ENCODE measurements around the gene LSG1.
A peak's percentile ranks its signal among the peaks of the same experiment; 100 is the strongest.

Gene LSG1

GRCh38 chr3:194671900-194672808, at the start of gene LSG1:
Gene LSG1 (minus strand): TSS chr3:194672191. CDS start chr3:194672162, 29 bp downstream.
- H3K4me3 ChIP-seq (ENCODE audit: low read depth in 1 of 2, low read length in 2 of 2) = peak within 1 kb of the TSS; percentile 96 to 99
- H3K4me1 ChIP-seq (ENCODE audit: control insufficient read depth in 1 of 2, insufficient read depth in 2 of 2, low read length in 2 of 2) = peaks cover 5 to 24% of the 10 kb centered on the region in 2 donors
- H3K9me3 ChIP-seq (ENCODE audit: control insufficient read depth in 1 of 2, low read length in 2 of 2) = no peaks in the 10 kb centered on the region
- H3K27me3 ChIP-seq (ENCODE audit: low read depth, low read length) = no peaks in the 10 kb centered on the region
- H3K27ac ChIP-seq (ENCODE audit: low read length) = peak within 1 kb of the TSS; percentile 94
- H3K36me3 ChIP-seq (ENCODE audit: control insufficient read depth in 1 of 2, insufficient read depth in 2 of 2, low read length in 2 of 2) = peaks cover 4 to 17% of the 10 kb centered on the region in 2 donors

DNA sequence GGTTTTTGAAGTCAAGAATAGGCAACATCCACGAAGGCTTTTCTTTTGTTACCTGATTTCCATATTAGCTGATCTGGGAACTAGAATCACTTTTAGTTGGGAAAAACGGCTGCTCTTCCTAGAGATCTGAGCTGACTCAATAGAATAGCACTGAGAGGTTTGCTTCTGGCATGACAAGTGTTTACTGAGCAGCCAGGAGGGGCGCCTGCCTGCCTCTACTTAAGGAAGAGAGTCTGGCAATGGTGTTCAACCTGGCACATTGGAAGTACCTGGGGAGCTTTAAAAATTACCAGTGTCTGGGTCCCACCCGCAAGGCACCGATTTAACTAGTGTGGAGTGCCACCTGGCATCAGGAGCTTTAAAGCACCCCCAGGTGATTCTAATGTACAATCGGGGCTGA, 48.1 kb upstream of the LSG1 start:
- Histone ChIP-seq H3K4me1 (ENCODE audit: control insufficient read depth in 1 of 2, insufficient read depth in 2 of 2, low read length in 2 of 2) (no peaks in the 10 kb centered on the region), H3K36me3 (ENCODE audit: control insufficient read depth in 1 of 2, insufficient read depth in 2 of 2, low read length in 2 of 2) (no peaks in the 10 kb centered on the region), H3K4me3 (ENCODE audit: low read depth in 1 of 2, low read length in 2 of 2) (no peak overlapping the region), H3K9me3 (ENCODE audit: control insufficient read depth in 1 of 2, low read length in 2 of 2) (no peaks in the 10 kb centered on the region), H3K27ac (ENCODE audit: low read length) (no peak overlapping the region), H3K27me3 (ENCODE audit: low read depth, low read length) (no peaks in the 10 kb centered on the region)

DNA sequence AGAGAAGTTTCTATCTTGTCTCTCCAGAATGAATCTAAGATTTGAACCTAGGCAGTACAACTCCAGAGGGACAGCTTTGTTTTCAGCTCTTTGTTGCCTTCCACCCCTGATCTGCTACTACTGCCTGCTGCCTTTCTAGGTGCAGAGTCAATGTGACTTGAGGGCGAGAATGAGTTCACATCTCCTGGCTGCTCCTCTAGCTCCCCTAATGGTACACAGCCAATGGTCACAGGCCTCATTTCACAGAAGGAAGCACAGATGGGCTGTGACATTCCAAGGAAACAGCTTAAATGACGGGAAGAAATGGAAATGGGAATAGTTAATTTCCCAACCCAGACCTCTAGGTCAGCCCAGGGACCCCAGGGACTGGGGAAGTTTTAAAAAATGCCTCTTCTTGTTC, 46.1 kb upstream of the LSG1 start:
- Histone ChIP-seq H3K4me3 (ENCODE audit: low read depth in 1 of 2, low read length in 2 of 2) (no peak overlapping the region), H3K4me1 (ENCODE audit: control insufficient read depth in 1 of 2, insufficient read depth in 2 of 2, low read length in 2 of 2) (no peaks in the 10 kb centered on the region), H3K36me3 (ENCODE audit: control insufficient read depth in 1 of 2, insufficient read depth in 2 of 2, low read length in 2 of 2) (no peaks in the 10 kb centered on the region), H3K9me3 (ENCODE audit: control insufficient read depth in 1 of 2, low read length in 2 of 2) (no peaks in the 10 kb centered on the region), H3K27me3 (ENCODE audit: low read depth, low read length) (no peaks in the 10 kb centered on the region), H3K27ac (ENCODE audit: low read length) (no peak overlapping the region)

GRCh38 chr3:194715022-194715800, 43.2 kb upstream of the LSG1 start:
- Histone ChIP-seq H3K4me3 (ENCODE audit: low read depth in 1 of 2, low read length in 2 of 2) (no peak overlapping the region), H3K27me3 (ENCODE audit: low read depth, low read length) (no peaks in the 10 kb centered on the region), H3K4me1 (ENCODE audit: control insufficient read depth in 1 of 2, insufficient read depth in 2 of 2, low read length in 2 of 2) (no peaks in the 10 kb centered on the region), H3K27ac (ENCODE audit: low read length) (no peak overlapping the region), H3K36me3 (ENCODE audit: control insufficient read depth in 1 of 2, insufficient read depth in 2 of 2, low read length in 2 of 2) (no peaks in the 10 kb centered on the region), H3K9me3 (ENCODE audit: control insufficient read depth in 1 of 2, low read length in 2 of 2) (no peaks in the 10 kb centered on the region)

DNA sequence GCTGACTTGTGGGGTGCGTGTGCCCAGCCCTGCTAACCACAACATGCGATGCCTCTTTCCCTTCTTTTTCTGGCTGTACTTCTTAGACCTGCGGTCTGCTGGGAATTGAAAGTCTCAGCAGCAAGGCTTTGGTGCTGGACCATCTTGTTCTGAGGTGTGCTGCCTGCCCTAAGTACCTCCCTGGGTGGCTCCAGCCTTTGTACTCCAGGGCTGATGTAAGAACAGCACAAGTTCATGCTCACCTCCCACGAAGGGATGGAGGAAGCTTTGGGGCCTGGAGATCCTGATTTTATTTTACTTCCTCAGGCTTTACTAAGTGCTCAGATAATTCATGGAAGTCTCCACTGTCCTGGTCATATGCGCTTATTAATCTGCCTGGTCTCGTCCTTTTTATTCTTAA, 42.6 kb upstream of the LSG1 start:
- no peaks in the 10 kb centered on the region for H3K9me3 ChIP-seq (ENCODE audit: control insufficient read depth in 1 of 2, low read length in 2 of 2)
- H3K27me3 ChIP-seq (ENCODE audit: low read depth, low read length) = no peaks in the 10 kb centered on the region
- no peak overlapping the region for H3K27ac ChIP-seq (ENCODE audit: low read length)
- H3K4me3 ChIP-seq (ENCODE audit: low read depth in 1 of 2, low read length in 2 of 2) = no peak overlapping the region
- H3K36me3 ChIP-seq (ENCODE audit: control insufficient read depth in 1 of 2, insufficient read depth in 2 of 2, low read length in 2 of 2) = no peaks in the 10 kb centered on the region
- no peaks in the 10 kb centered on the region for H3K4me1 ChIP-seq (ENCODE audit: control insufficient read depth in 1 of 2, insufficient read depth in 2 of 2, low read length in 2 of 2)

- Histone ChIP-seq H3K27me3 (ENCODE audit: low read depth, low read length) (no peaks in the 10 kb centered on the region), H3K9me3 (ENCODE audit: control insufficient read depth in 1 of 2, low read length in 2 of 2) (no peaks in the 10 kb centered on the region), H3K4me3 (ENCODE audit: low read depth in 1 of 2, low read length in 2 of 2) (no peak overlapping the region), H3K36me3 (ENCODE audit: control insufficient read depth in 1 of 2, insufficient read depth in 2 of 2, low read length in 2 of 2) (no peaks in the 10 kb centered on the region), H3K4me1 (ENCODE audit: control insufficient read depth in 1 of 2, insufficient read depth in 2 of 2, low read length in 2 of 2) (no peaks in the 10 kb centered on the region), H3K27ac (ENCODE audit: low read length) (no peak overlapping the region)
Measured at GRCh38 chr3:194714137-194714455, 42.1 kb upstream of the LSG1 start.

DNA sequence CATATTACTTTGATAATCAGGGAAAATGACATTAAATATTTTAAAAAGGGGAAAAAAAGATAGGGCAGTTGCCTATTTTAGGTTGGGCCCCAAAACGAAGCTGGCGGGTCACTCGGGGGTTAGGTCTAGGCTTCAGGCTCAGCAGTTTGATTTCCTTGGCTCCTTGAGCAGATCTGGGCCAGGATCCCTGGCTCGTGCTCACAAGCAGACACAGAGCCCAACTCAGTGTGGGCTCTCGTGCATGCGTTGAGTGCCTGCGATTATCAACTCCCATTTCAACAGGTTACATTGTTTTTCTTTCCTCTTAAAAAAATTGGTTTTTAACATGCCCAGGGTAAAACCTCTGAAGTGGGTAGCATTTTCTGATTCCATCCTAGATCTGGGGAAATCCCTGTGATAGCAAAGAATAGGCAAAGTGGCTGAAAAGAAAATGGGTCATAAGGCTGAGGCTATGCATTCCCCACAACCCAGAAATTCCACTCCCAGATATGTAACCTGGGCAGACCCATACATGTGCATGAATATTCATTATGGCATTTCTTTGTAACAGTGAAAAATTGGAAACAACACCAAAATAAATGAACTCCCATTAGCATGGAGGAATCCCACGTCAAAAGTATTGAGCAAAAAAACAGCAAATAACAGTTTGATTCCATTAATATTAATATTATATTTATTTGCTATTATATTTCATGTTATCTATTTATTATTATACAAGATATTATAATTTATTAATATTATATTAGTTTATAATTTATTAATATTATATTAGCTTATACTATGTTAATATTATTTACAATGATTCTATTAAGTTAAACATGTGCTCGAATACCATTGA, 41.5 kb upstream of the LSG1 start:
- no peak overlapping the region for H3K27ac ChIP-seq (ENCODE audit: low read length)
- no peaks in the 10 kb centered on the region for H3K4me1 ChIP-seq (ENCODE audit: control insufficient read depth in 1 of 2, insufficient read depth in 2 of 2, low read length in 2 of 2)
- no peaks in the 10 kb centered on the region for H3K9me3 ChIP-seq (ENCODE audit: control insufficient read depth in 1 of 2, low read length in 2 of 2)
- H3K36me3 ChIP-seq (ENCODE audit: control insufficient read depth in 1 of 2, insufficient read depth in 2 of 2, low read length in 2 of 2) = no peaks in the 10 kb centered on the region
- H3K27me3 ChIP-seq (ENCODE audit: low read depth, low read length) = no peaks in the 10 kb centered on the region
- H3K4me3 ChIP-seq (ENCODE audit: low read depth in 1 of 2, low read length in 2 of 2) = no peak overlapping the region

GRCh38 chr3:194711913-194712312, 39.9 kb upstream of the LSG1 start:
- no peaks in the 10 kb centered on the region for H3K9me3 ChIP-seq (ENCODE audit: control insufficient read depth in 1 of 2, low read length in 2 of 2)
- H3K27ac ChIP-seq (ENCODE audit: low read length) = no peak overlapping the region
- no peaks in the 10 kb centered on the region for H3K4me1 ChIP-seq (ENCODE audit: control insufficient read depth in 1 of 2, insufficient read depth in 2 of 2, low read length in 2 of 2)
- no peaks in the 10 kb centered on the region for H3K27me3 ChIP-seq (ENCODE audit: low read depth, low read length)
- no peaks in the 10 kb centered on the region for H3K36me3 ChIP-seq (ENCODE audit: control insufficient read depth in 1 of 2, insufficient read depth in 2 of 2, low read length in 2 of 2)
- H3K4me3 ChIP-seq (ENCODE audit: low read depth in 1 of 2, low read length in 2 of 2) = no peak overlapping the region

DNA sequence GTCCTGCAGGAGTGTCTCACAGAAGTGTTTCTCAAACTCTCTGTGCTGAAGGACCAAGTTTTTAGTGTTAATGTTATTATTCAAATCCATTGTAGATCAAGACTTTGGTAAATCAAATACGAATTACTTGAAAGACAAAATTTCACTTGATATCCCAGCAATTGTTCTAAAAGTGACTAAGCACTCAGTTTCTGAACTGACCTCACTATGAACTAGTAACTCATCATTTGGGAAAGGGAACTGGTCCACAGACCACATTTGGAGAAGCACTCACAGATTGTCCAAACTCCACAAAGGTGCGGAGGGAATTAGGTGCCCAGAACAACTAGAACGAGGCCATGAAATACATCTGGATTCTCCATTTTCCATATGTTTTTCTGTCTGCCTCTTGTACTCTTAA, 39.3 kb upstream of the LSG1 start:
- no peak overlapping the region for H3K27ac ChIP-seq (ENCODE audit: low read length)
- H3K9me3 ChIP-seq (ENCODE audit: control insufficient read depth in 1 of 2, low read length in 2 of 2) = no peaks in the 10 kb centered on the region
- no peak overlapping the region for H3K4me3 ChIP-seq (ENCODE audit: low read depth in 1 of 2, low read length in 2 of 2)
- no peaks in the 10 kb centered on the region for H3K4me1 ChIP-seq (ENCODE audit: control insufficient read depth in 1 of 2, insufficient read depth in 2 of 2, low read length in 2 of 2)
- H3K27me3 ChIP-seq (ENCODE audit: low read depth, low read length) = no peaks in the 10 kb centered on the region
- no peaks in the 10 kb centered on the region for H3K36me3 ChIP-seq (ENCODE audit: control insufficient read depth in 1 of 2, insufficient read depth in 2 of 2, low read length in 2 of 2)

- H3K4me3 ChIP-seq (ENCODE audit: low read depth in 1 of 2, low read length in 2 of 2) = no peak overlapping the region
Measured at GRCh38 chr3:194707147-194707540, 35.2 kb upstream of the LSG1 start.

DNA sequence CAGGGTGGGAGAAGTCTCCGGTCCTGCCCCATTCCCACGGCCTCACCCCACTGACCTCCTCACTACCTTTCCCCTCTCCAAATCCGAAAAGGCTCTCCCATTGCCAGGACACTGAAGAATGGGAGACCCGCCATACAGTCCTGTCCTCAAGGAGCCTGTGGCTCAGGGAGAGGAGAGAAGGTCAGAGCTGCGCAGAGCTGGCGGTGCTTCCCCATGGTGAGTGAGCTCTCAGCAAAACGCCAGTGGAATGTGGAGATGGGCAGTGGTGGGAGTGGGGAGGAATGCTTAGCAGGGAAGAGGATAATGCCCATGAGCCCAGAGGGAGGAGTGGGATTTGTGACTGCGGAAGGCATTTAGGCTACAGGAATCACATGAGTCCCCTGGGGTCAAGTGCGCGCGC, 33.8 kb upstream of the LSG1 start:
- no peaks in the 10 kb centered on the region for H3K4me1 ChIP-seq (ENCODE audit: control insufficient read depth in 1 of 2, insufficient read depth in 2 of 2, low read length in 2 of 2)
- no peak overlapping the region for H3K27ac ChIP-seq (ENCODE audit: low read length)
- H3K27me3 ChIP-seq (ENCODE audit: low read depth, low read length) = no peaks in the 10 kb centered on the region
- H3K9me3 ChIP-seq (ENCODE audit: control insufficient read depth in 1 of 2, low read length in 2 of 2) = no peaks in the 10 kb centered on the region
- no peak overlapping the region for H3K4me3 ChIP-seq (ENCODE audit: low read depth in 1 of 2, low read length in 2 of 2)
- H3K36me3 ChIP-seq (ENCODE audit: control insufficient read depth in 1 of 2, insufficient read depth in 2 of 2, low read length in 2 of 2) = no peaks in the 10 kb centered on the region

More at GRCh38 chr3:194707147-194707540, 35.2 kb upstream of the LSG1 start:
- H3K27ac ChIP-seq (ENCODE audit: low read length) = no peak overlapping the region
- H3K27me3 ChIP-seq (ENCODE audit: low read depth, low read length) = no peaks in the 10 kb centered on the region
- H3K4me1 ChIP-seq (ENCODE audit: control insufficient read depth in 1 of 2, insufficient read depth in 2 of 2, low read length in 2 of 2) = no peaks in the 10 kb centered on the region
- H3K36me3 ChIP-seq (ENCODE audit: control insufficient read depth in 1 of 2, insufficient read depth in 2 of 2, low read length in 2 of 2) = no peaks in the 10 kb centered on the region
- no peaks in the 10 kb centered on the region for H3K9me3 ChIP-seq (ENCODE audit: control insufficient read depth in 1 of 2, low read length in 2 of 2)

All from muscle layer of duodenum (tissue), 2 donors.